Spleen (tissue), 11 donors: Measurements from ENCODE around the gene BHLHE23. TPM values are rescaled to one million over a fixed set of nuclear protein-coding genes. Genes with fewer than 3 reads are reported as not detected.

Source experiments
- DNase-seq: peaks from one replicate; pipeline ENCODE4 v3.0.0-alpha.2; 2020
- H3K27ac ChIP-seq, 8 donors: fragments of 200-600 bp; sonication (generic) in 7 of 8; 1 replicate in 4 of 8; 2 replicates in 4 of 8; pipeline versions ENCODE4 v1.5.0 to v1.8.0; 2016 to 2021; ENCODE audit warnings: inconsistent platforms in 4 of 8, mild to moderate bottlenecking in 4 of 8, moderate library complexity in 1 of 8
- H3K27me3 ChIP-seq, 7 donors: fragments of 200-600 bp; sonication (generic) in 6 of 7; replicated peaks in 1 of 7; 1 replicate in 4 of 7; 2 replicates in 3 of 7; pipeline versions ENCODE4 v1.5.0 to v1.8.0; 2016 to 2021; ENCODE audit warnings: inconsistent platforms in 3 of 7, mild to moderate bottlenecking in 1 of 7
- H3K36me3 ChIP-seq, 6 donors: fragments of 200-600 bp; sonication (generic) in 5 of 6; 1 replicate in 4 of 6; 2 replicates in 2 of 6; pipeline versions ENCODE4 v1.5.0 to v1.8.0; 2016 to 2021; ENCODE audit warnings: inconsistent platforms in 2 of 6
- H3K4me1 ChIP-seq, 6 donors: fragments of 200-600 bp; sonication (generic) in 5 of 6; 1 replicate in 3 of 6; 2 replicates in 3 of 6; pipeline versions ENCODE4 v1.5.0 to v1.8.0; 2016 to 2021; ENCODE audit warnings: inconsistent platforms in 3 of 6
- H3K4me3 ChIP-seq, 8 donors: fragments of 200-600 bp; sonication (generic) in 7 of 8; 1 replicate in 4 of 8; 2 replicates in 4 of 8; pipeline versions ENCODE4 v1.5.0 to v1.8.0; 2016 to 2021; ENCODE audit warnings: inconsistent platforms in 4 of 8, mild to moderate bottlenecking in 4 of 8, moderate library complexity in 2 of 8
- H3K9me3 ChIP-seq, 8 donors: fragments of 200-600 bp; sonication (generic) in 7 of 8; 1 replicate in 4 of 8; 2 replicates in 4 of 8; pipeline versions ENCODE4 v1.5.0 to v1.8.0; 2016 to 2021; ENCODE audit warnings: inconsistent platforms in 4 of 8
- CTCF ChIP-seq, 11 experiments: fragments of 200-600 bp in 7 of 11; fragments of 450-650 bp in 4 of 11; sonication (generic) in 4 of 11; IDR thresholded peaks in 8 of 11; conservative IDR thresholded peaks in 3 of 11; 1 replicate in 7 of 11; 2 replicates in 4 of 11; pipeline versions ENCODE4 v1.4.0 to v1.8.0; 2016 to 2021; ENCODE audit warnings: antibody characterized with exemption in 11 of 11, inconsistent platforms in 4 of 11, mild to moderate bottlenecking in 1 of 11
- POLR2A ChIP-seq, 3 donors: fragments of 450-650 bp; IDR thresholded peaks; one replicate each; pipeline ENCODE4 v1.5.1; 2017; ENCODE audit warnings: antibody characterized with exemption in 3 of 3, mild to moderate bottlenecking in 1 of 3
- POLR2AphosphoS5 ChIP-seq, 3 donors: sonication (generic); formaldehyde crosslinking; IDR thresholded peaks; one replicate each; pipeline ENCODE4 v1.5.1; 2017; ENCODE audit warnings: antibody characterized with exemption in 3 of 3
- WGBS, 5 donors: extraction: QIAGEN DNeasy Blood & Tissue Kit in 3 of 5; methylation state at CpG; one replicate each; pipeline versions ENCODE4 v1.1.5 to v1.1.7; 2013 to 2018; 5-methylcytosine and 5-hydroxymethylcytosine counted together
- intact Hi-C: fragments of 100-400 bp; cut with DNase I; formaldehyde crosslinking; loops from one replicate; pipeline ENCODE4 v1.15.0; 2023; ENCODE audit warnings: low total_unique reads
- polyA plus RNA-seq, 3 donors: library from polyadenylated mRNA; stranded (reverse); fragments of 200-250 nt; gene quantifications; one replicate each; pipeline ENCODE4 v1.2.1, GENCODE V29; 2013
- total RNA-seq, 7 donors: library from RNA; depleted of rRNA in 3 of 7; stranded (reverse); fragments of >200 nt in 3 of 7; fragmentation: NEBNext Ultra II Directional in 4 of 7; extraction: Animal tissue kit (Norgen Biotek cat#: 25700) in 4 of 7; gene quantifications; one replicate each; pipeline versions ENCODE4 v1.1.0 to v1.2.1, GENCODE V29; 2016 to 2021
- donor health status: healthy with polysubstance abuse.
- donor health status: DM: no; HTN: no; CAD: no; lungs with moderate emphysema.
- donor health status: DM: no; HTN: no; CAD: no.
- donor health status: Bipolar disorder and iron deficiency.
- donor health status: healthy.
- donor health status: DM: no; HTN: no; CAD: no.
- donor health status: DM: yes; HTN: yes; CAD: no.

BHLHE23 gene
- total and polyA plus RNA-seq, 10 donors, result not detected

GRCh38 chr20:62980970-62981369, 25.8 kb downstream of the BHLHE23 start:
- TF ChIP-seq CTCF (IDR thresholded peaks at IDR 0.05 in 8 of 11, conservative IDR thresholded peaks at IDR 0.05 in 3 of 11) (no peak), POLR2A (IDR thresholded peaks at IDR 0.05) (no peak), POLR2AphosphoS5 (IDR thresholded peaks at IDR 0.05) (no peak)
- no peaks in the 10 kb centered on the region for H3K9me3 ChIP-seq
- H3K27ac ChIP-seq, result no peak overlapping the region
- H3K4me1 ChIP-seq, result peaks cover 0 to 58% (median 36%) of the 10 kb centered on the region in 6 donors
- DNase-seq, result no peak
- peaks cover 0 to 100% (median 73%) of the 10 kb centered on the region in 7 donors for H3K27me3 ChIP-seq
- H3K36me3 ChIP-seq, result no peaks in the 10 kb centered on the region
- intact Hi-C loops, result no loop called here
- H3K4me3 ChIP-seq, result no peak overlapping the region
- WGBS, 5 donors, result 7 to 22% (median 10%) methylated on average over 16 to 27 of the region's 28 CpGs

GRCh38 chr20:62980380-62980960, 26.3 kb downstream of the BHLHE23 start:
- Histone ChIP-seq H3K4me3 (no peak overlapping the region), H3K36me3 (no peaks in the 10 kb centered on the region), H3K9me3 (no peaks in the 10 kb centered on the region), H3K4me1 (peaks cover 0 to 58% (median 36%) of the 10 kb centered on the region in 6 donors), H3K27ac (no peak overlapping the region), H3K27me3 (peaks cover 0 to 100% (median 78%) of the 10 kb centered on the region in 7 donors)
- DNase-seq, result no peak
- WGBS, 5 donors, result 21 to 26% (median 22%) methylated on average over 18 to 19 of the region's 19 CpGs
- intact Hi-C loops, result no loop called here
- TF ChIP-seq CTCF (IDR thresholded peaks at IDR 0.05 in 8 of 11, conservative IDR thresholded peaks at IDR 0.05 in 3 of 11), result no peak
- TF ChIP-seq POLR2AphosphoS5 (IDR thresholded peaks at IDR 0.05), result no peak
- TF ChIP-seq POLR2A (IDR thresholded peaks at IDR 0.05), result no peak

GRCh38 chr20:62979876-62980373, 26.8 kb downstream of the BHLHE23 start:
- TF ChIP-seq POLR2A (IDR thresholded peaks at IDR 0.05), result no peak
- no peaks in the 10 kb centered on the region for H3K36me3 ChIP-seq
- intact Hi-C loops, result no loop called here
- H3K27me3 ChIP-seq, result peaks cover 0 to 100% (median 84%) of the 10 kb centered on the region in 7 donors
- 11 to 23% (median 12%) methylated on average over 9 to 19 of the region's 19 CpGs for WGBS, 5 donors
- H3K4me3 ChIP-seq, result no peak overlapping the region
- no peak overlapping the region for H3K27ac ChIP-seq
- DNase-seq, result no peak
- no peaks in the 10 kb centered on the region for H3K9me3 ChIP-seq
- H3K4me1 ChIP-seq, result peaks cover 0 to 58% (median 36%) of the 10 kb centered on the region in 6 donors

GRCh38 chr20:62979310-62979709, 27.5 kb downstream of the BHLHE23 start:
- intact Hi-C loops, result no loop called here
- TF ChIP-seq POLR2AphosphoS5 (IDR thresholded peaks at IDR 0.05) (no peak), POLR2A (IDR thresholded peaks at IDR 0.05) (no peak), CTCF (IDR thresholded peaks at IDR 0.05 in 8 of 11, conservative IDR thresholded peaks at IDR 0.05 in 3 of 11) (no peak)
- Histone ChIP-seq H3K4me3 (no peak overlapping the region), H3K27me3 (peaks cover 0 to 100% (median 90%) of the 10 kb centered on the region in 7 donors), H3K36me3 (no peaks in the 10 kb centered on the region), H3K9me3 (no peaks in the 10 kb centered on the region), H3K27ac (no peak overlapping the region), H3K4me1 (peaks cover 0 to 58% (median 36%) of the 10 kb centered on the region in 6 donors)
- 66 to 84% (median 72%) methylated on average over 8 to 14 of the region's 14 CpGs for WGBS, 5 donors
- no peak for DNase-seq
